GM10248 (cell line): ENCODE results near the gene METTL6.
"Not testable (repeated sequence)": the region's sequence is repeated elsewhere in the genome, so short reads cannot be mapped to it uniquely, and the experiment has no call there.

Experiments
- CTCF ChIA-PET: fragments of 300-600 bp; sonication (Branson Sonifier 250); formaldehyde crosslinking; extraction: SDS; loops from one replicate; lab custom pipeline; 2021; ENCODE audit warnings: antibody characterized with exemption; lab: Yijun Ruan, JAX
- POLR2A ChIA-PET: fragments of 350-650 bp; sonication (Branson Sonifier 250); formaldehyde crosslinking; extraction: SDS; loops from one replicate; lab custom pipeline; 2020; ENCODE audit warnings: antibody characterized with exemption; lab: Yijun Ruan, JAX
- DNase-seq: peaks from one replicate; pipeline ENCODE4 v3.0.0; 2012; ENCODE audit errors: extremely low spot score
- TF ChIP-seq, protein P1 (sequence below): IDR thresholded peaks from 2 replicates; pipeline ENCODE4 v1.5.1; 2012; ENCODE audit warnings: mild to moderate bottlenecking, low read depth; ENCODE audit errors: extremely low read depth, missing control alignments, control extremely low read depth

Gene METTL6

DNA sequence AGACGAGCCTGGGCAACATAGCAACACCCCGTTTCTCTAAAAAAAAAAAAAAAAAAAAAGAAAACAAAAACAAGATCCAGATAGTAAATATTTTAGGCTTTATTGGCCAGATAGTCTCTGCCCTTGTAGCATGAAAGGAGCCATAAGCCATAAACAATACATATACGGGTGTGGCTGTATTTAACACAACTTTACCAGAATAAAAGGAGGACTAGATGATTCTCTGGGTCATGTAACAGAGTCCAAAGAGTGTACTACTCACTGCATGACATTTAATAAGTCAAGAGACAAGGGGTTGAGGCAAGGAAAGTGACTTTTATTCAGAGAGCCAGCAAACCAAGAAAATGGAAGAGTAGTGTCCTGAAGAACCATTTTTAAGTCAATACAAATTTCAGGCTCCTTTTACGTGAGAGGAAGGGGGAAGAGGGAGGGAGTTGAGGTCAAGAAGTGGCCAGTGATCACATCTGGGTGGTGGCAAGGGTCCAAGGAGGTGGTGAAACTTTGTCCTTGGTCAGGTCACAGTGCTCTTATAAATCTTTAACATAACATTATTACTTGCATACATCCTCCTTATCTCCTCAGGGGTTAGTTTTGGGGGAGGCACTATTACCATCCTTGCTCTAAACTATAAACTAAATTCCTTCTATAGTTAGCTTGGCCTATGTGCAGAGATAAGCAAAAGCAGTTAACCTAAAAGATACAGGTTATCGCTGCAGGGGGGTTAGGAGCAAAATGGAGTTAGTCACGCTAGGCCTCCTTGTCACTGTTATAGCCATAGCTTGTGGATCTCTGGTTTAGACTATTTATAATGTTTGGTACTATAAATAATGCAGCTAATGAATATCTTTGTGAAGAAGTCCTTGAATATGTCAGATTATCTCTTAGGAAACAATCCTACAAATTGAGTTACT, 46.1 kb downstream of the METTL6 start:
- TF ChIP-seq, protein P1, sequence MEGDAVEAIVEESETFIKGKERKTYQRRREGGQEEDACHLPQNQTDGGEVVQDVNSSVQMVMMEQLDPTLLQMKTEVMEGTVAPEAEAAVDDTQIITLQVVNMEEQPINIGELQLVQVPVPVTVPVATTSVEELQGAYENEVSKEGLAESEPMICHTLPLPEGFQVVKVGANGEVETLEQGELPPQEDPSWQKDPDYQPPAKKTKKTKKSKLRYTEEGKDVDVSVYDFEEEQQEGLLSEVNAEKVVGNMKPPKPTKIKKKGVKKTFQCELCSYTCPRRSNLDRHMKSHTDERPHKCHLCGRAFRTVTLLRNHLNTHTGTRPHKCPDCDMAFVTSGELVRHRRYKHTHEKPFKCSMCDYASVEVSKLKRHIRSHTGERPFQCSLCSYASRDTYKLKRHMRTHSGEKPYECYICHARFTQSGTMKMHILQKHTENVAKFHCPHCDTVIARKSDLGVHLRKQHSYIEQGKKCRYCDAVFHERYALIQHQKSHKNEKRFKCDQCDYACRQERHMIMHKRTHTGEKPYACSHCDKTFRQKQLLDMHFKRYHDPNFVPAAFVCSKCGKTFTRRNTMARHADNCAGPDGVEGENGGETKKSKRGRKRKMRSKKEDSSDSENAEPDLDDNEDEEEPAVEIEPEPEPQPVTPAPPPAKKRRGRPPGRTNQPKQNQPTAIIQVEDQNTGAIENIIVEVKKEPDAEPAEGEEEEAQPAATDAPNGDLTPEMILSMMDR, result no peak
- DNase-seq, result no peak
- ChIA-PET POLR2A (no interaction called here), CTCF (interaction anchor here (2.2 to 6.8 kb wide), 4 partner anchors 15 to 121 kb away, joined by 5 to 123 read pairs (median 10); no protein-coding TSS in a partner anchor)

DNA sequence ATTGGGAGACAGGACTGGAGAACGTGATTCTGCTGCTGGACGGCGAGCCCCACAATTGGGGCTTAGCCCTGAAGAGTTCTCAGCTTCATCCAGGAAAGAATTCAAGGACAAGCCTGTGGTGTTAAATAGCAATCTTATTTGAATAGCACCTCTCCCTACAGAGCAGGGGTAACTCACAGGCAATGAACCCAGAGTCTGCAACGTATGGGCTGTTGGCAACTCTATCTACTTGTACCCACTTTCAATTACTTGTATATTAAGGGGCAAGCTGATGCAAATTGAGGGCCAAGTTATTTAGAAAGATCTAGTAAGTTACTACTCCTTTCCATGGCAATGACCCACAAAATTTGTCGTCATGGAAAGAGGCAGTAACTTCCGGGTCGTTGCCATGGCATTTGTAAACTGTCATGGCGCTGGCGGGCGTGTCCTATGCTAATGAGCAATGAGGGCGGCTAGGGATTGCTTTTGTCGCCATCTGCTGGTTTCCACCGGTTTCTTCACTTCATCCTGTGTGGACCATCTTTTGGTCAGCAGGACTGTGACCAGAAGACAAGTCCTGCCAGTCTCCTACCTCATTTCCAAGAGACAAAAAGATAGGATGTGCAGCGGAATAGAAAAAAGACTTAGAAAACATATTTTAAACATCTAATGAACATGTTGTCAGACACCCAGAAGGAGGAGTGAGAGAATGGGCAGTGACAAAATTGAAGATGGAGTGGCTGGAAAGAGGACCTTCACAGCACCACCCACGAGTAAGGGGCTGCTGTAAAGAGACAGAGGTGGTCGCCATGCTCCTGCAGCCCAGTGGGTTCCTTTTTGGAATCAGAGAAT, 49.2 kb downstream of the METTL6 start:
- POLR2A ChIA-PET, result no interaction called here
- CTCF ChIA-PET, result interaction anchor here (0.7 to 6.8 kb wide), 19 partner anchors 12 to 174 kb away, joined by 3 to 123 read pairs (median 3); partner anchors contain the start of gene SH3BP5
- peak; percentile 62 for DNase-seq
- TF ChIP-seq, protein P1, result peak; percentile 74

DNA sequence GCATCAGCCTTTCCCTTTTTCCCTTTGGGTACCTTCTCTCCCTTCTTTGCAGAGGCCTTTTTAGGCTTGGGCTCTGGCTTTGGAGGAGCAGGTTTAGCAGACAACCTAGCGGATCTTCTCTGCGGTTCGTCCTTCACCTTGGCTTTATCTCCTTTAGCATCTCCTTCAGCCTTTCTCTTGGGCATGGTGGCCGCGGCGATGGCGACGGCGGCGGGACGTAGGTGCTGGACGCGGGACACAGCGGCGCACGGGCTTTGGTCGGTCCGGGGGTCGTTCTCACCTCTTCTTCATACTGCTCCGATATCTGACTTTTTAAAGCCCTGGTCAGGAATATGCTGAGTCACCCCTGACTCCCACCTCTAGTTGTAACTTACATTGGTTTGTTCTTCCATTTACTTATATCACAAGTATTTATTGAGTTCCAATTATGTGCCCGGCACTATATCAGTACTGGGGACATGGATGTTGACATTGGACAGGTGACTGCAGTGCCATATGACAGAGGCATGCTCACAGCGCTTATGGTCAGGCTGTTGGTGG, 51.8 kb downstream of the METTL6 start:
- ChIA-PET CTCF (interaction anchor here (1.4 to 6.8 kb wide), 3 partner anchors 14 to 109 kb away, joined by 3 to 123 read pairs (median 3); no protein-coding TSS in a partner anchor), POLR2A (no interaction called here)
- TF ChIP-seq, protein P1, result no peak
- no peak for DNase-seq

DNA sequence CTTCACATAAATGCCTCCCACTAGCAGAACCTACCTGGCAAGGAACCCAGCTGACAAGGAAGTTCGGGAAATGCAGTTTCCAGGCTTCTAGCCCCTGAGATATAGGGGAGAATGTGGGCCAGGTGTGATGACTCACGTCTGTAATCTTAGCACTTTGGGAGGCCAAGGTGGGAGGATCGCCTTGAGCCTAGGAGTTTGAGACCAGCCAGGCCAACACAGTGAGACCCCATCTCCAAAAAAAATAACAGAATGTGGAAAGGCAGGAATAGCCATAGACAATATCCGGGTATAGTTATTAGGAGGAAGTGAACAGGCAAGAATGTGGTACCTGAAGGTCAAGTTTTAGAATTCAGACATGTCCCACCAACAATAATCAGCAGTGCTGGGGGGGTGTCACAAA, 54.4 kb downstream of the METTL6 start:
- ChIA-PET POLR2A (no interaction called here), CTCF (interaction anchor here (1.8 to 2.3 kb wide), 2 partner anchors 11 to 104 kb away, joined by 7 read pairs; no protein-coding TSS in a partner anchor)
- TF ChIP-seq, protein P1, result no peak
- no peak for DNase-seq

DNA sequence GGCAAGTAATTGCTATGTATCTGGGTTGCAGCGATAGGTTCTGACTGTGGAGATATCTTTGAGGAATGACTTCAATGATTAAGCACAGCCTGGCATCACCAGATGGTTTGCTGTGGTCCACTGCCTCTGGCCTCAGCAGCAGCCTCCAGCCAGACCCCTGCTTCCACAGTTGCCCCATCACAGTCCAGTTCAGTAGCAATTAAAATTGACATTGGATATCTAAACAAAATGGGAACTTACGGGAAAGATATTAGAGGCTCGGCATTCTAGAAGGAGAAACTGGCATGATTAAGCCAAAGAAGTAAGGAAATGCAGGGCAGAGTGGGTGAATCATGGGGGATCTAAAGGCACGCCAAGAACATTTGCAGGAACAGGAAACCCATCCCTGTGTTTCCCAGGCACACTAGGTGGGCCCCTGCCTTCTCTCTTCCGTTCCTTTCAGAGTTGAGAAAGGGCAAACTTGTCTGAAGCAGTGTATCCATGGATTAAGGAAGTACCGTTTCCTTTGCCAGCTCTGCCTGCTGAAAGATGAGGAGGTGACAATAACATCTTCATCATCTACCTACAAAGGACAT, 58.7 kb downstream of the METTL6 start:
- no peak for DNase-seq
- CTCF ChIA-PET, result interaction anchor here (1.0 to 5.2 kb wide), 2 partner anchors 37 to 100 kb away, joined by 3 to 28 read pairs; no protein-coding TSS in a partner anchor
- TF ChIP-seq, protein P1, result no peak
- POLR2A ChIA-PET, result no interaction called here

DNA sequence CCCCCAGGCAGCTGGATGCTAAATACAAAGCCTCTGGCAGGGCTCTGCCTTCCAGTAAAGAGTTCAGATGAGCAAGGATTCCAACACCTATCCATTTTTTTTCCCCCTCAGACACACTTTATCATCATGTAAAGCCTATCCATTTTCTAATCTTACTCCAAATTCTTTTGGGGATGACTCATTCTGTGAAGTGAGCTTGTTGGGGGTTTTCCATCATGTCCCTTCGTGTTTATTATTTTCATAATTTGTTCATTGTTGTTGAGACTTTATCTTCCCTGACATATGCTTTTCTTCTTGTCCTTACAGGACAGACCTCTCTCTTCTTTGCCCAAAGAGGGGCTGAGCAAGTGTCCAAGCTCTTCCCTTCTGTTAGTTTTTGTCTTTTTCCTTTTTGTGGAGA, 60.3 kb downstream of the METTL6 start:
- CTCF ChIA-PET, result interaction anchor here (0.9 to 5.2 kb wide), 7 partner anchors 12 to 99 kb away, joined by 3 to 28 read pairs (median 8); partner anchors contain the start of gene SH3BP5
- POLR2A ChIA-PET, result interaction anchor here (0.6 kb wide), 1 partner anchor 228 kb away, joined by 4 read pairs; no protein-coding TSS in a partner anchor
- TF ChIP-seq, protein P1, result no peak
- no peak for DNase-seq

DNA sequence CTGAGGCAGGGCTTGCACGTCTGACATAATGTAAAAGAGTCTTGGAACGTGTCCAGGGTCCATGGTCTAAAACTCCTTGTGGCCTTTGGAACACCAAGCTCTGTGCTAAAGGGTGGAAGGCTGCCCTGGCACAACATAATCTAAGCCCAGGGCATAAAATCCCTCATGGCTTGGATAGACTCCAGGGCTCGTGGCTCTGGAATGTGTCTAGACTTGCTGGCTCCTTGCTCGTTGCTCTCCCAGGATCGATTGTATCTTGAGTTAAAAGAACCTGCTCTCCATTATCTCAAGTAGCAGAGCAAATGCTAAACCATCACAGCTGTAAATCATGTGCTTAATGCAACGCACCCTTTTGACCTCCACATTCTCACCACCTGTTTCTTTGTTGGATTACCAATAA, 63.3 kb downstream of the METTL6 start:
- DNase-seq, POLR2A ChIA-PET: not testable (repeated sequence)
- CTCF ChIA-PET, result interaction anchor here (0.7 to 1.6 kb wide), 6 partner anchors 15 to 96 kb away, joined by 3 to 4 read pairs (median 3); no protein-coding TSS in a partner anchor
